Lower leg skin (tissue), 3 donors: ENCODE results near the gene SELENOT.

Source experiments
- CTCF ChIP-seq, 3 donors: fragments of 450-650 bp; IDR thresholded peaks; one replicate each; pipeline ENCODE4 v1.5.1; 2016; ENCODE audit warnings: antibody characterized with exemption in 3 of 3, mild to moderate bottlenecking in 3 of 3, moderate library complexity in 2 of 3
- POLR2A ChIP-seq, 2 donors: fragments of 450-650 bp; IDR thresholded peaks; one replicate each; pipeline ENCODE4 v1.6.1; 2016 to 2017; ENCODE audit warnings: antibody characterized with exemption in 2 of 2, mild to moderate bottlenecking in 1 of 2, moderate library complexity in 1 of 2

- TF ChIP-seq CTCF (IDR thresholded peaks at IDR 0.05): no peak
- no peak for TF ChIP-seq POLR2A (IDR thresholded peaks at IDR 0.05)
Measured at GRCh38 chr3:150675587-150675986, 72.5 kb downstream of the SELENOT start.
